HUDEP-2 (cell line): Measurements from ENCODE around the gene CMKLR1.

Experiments
- DNase-seq, 76 experiments: peaks; one replicate each; lab custom pipeline; 2025; ENCODE audit not compliant: unreplicated experiment in 76 of 76; lab: John Stamatoyannopoulos, UW

The CMKLR1 gene

DNA sequence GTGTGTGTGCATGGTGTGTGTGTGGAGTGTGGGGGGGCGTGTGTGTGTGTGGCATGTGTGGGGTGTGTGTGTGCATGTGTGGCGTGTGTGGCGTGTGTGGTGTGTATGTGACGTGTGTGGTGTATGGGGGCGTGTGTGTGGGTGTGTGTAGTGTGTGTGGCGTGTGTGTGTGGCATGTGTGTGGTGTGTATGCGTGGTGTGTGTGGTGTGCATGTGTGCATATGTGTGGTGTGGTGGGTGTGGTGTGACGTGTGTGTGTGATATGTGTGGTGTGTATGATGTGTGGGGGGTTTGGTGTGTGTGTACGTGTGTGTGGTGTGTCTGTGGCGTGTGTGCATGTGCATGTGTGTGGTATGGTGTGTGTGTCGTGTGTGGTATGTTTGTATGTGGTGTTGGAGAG, 24.1 kb upstream of the CMKLR1 start:
- no peak for DNase-seq

DNA sequence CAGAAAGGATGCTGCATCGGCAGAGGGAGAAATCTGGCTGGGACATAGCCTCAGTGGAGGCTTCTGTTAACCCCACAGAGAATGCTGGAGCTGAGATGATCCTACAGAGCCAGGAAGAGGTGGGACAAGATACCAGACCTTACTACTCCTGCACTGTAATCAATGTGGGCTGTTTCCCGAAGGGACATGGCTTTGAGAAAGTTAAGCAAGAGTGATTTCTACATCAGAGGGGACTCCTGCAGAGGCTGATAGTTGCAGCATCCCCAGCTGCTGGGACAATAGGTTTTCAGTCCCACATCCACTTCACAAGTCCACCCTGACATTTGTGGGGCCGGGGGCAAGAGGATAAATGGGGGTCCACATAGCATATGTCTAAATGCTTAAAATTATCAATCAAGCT, 22.5 kb upstream of the CMKLR1 start:
- DNase-seq, result no peak

DNA sequence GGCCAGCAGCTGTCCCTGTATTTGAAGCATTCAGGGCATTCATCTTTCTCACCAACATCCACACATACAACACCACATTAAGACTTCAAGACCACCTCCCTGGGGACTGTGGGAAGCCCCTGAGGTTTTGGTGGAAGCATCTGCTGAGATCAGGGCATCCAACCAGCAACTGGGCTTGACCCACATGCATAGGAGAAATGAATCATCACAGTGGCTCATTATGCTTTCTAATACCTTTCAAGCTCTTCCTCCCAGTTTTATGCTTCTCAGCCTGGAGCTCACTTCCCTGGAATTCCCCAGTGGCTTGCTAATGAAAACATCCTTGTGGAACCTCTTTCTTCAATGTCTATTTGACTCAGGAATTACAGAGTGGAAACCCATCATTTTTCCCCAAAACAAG, 21.4 kb upstream of the CMKLR1 start:
- no peak for DNase-seq

DNA sequence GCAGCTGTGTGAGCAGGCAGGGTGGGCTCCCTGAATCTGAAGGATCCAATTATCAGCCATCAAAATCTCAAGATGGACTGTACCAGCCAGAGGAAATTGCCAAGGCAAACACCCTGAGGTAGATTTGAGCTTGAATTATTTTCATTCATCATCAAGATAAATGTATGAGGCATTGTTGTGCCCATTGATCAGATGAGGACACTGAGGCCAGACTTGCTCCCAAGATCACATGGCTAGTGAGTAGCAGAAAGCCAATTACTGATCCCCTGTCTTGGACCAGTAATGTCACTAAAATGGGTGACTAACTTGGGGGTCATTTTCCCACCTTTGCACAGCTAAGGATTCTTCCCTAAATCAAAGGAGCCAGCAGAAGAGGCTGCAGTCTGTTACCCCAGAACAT, 20.9 kb upstream of the CMKLR1 start:
- DNase-seq, result no peak

DNA sequence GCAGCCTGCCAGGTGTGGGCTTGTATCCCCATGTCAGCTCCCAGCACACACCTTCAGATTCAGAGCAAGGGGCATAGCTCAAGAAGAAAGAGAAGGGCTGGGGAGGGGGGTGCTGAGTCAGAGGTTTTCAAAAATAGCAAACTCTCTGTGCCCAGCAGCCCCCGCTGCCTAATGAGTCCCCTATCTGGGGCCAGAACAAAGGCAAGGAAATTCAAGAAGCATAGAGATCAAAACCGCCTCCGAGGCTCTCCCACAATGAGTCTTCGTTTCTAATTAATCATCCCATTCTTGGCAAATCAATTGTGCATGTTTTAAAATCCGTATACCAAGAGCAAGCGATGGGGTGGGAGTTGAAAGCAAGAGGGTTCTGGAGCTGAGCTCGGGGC, 19.5 kb upstream of the CMKLR1 start:
- DNase-seq, result no peak

DNA sequence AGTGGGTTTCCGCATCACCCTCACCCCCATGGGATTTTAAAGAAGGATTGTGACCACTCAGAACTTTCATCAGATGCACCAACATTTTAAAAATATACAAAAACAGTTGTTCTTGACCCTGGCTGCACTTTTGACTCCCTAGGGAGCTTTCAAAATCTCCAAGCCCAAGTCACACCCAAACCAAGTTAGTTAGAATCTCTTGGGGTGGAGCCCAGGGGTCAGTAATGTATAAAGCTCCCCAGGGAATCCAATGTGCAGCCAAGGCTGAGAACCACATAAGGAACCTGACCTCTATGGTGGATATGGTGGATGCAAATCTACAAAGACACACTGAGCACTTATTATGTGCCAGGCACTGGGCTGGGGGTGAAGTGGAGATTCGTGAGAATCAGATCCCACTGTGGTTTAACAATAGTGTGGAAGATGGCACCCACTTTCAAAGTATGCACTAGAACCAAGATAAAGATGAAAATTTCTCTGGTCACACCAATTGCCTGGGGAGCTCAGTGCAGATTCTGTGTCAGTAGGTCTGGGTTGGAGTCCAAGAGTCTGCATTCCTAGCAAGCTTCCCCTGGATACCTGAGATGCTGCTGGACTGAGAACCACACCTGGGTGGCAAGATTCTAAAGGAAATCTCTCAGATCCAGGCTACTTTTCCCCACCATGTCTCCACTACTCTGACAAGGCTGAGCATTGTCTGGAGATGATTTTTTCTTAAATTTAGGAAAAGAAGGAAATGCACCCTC, 18.9 kb upstream of the CMKLR1 start:
- no peak for DNase-seq

DNA sequence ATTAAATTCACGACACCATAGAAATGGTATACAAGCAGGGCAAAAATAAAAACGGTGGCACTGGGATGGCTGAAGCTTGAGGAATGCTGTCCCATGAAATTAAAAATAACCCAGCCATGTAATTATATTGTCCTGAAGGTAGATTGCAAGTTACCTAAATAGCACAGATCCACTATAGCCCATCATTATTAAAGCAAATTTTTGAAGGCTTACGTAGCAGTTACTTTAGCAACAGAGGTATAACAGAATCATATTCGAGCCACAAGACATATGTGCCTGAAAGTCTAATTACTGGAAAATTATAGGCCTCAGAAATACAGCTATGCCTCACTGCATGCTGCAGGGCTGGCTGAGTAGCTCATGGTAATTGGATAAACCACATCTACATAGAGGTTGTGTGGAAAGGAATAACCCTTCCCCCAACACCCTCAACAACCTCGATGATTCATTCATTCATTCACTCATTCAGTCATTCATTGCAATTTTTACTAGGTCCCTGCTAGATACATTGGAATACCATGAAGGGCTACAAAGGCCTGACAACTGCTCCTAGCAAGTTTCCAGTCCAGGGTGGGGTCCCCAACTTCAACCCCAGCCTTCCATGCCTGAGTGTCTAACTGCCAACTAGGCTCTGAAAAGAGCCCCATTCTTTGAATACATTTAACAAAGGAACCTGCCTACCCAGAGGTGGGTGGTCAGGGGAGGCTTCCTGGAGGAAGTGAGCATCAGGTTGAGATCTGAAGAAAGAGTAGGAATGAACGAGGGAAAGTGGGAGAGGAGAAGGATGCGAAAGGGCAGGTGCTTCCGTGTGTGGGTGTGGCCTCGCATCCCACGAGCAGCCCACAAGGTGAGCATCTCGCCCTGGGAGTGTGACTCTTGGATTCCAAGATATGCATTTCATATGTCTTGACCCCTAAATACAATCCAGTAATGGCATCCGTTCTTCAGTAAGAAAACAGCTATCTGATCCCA, 18.0 kb upstream of the CMKLR1 start:
- no peak for DNase-seq

DNA sequence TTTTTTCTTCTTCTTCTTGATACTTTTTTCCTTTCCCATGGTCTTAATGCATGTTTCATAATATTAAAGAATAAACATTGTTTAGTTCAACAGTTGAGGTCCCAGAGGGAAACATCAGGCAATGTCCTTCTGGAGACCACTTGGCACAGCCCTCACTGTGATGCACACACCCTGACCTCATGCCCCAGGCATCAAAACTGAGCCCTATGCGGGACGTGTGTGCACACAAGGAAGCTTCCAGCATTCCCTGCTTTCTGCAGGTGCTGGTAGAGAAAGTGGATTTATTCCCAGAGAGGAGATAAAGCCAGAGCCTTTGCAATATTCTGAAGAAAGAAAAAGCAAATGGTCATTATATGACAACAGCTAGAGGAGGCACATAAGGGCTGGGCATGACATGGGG, 16.0 kb upstream of the CMKLR1 start:
- DNase-seq, result no peak

DNA sequence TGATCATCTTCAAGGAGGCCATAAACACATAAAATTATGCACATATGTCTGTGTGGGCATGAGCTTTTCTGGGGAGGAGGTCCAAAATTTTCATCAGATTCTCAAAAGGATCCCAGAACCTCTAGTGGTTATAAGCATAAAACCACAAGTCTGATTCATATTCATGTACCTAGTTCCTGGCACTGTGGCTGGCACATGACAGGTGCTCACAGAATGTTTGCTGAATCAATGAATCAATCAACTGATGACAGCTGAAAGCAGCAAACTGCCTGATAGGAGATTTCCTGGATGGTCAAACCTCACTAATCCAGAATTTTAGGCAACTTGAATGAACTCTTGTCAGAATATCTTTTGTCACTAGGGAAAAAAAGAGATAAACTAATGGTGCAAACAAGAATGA, 13.5 kb upstream of the CMKLR1 start:
- no peak for DNase-seq

DNA sequence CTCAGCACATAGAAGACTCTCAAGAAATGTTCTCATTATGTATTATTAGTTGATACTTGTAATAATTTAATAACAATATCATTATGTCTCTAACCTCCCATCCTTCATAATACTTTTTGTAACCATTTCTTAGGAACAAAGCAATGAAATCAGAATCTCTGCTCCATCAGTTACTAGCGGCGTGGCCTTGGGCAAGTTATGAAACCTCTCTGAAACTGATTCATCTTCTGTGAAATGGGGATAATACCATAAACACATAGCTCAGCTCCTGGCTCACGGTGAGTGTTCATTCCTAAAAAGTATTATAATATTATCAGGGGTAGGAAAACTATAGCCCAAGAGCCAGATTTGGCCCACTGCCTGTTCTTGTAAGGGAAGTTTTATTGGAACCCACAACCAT, 11.4 kb upstream of the CMKLR1 start:
- DNase-seq, result no peak

DNA sequence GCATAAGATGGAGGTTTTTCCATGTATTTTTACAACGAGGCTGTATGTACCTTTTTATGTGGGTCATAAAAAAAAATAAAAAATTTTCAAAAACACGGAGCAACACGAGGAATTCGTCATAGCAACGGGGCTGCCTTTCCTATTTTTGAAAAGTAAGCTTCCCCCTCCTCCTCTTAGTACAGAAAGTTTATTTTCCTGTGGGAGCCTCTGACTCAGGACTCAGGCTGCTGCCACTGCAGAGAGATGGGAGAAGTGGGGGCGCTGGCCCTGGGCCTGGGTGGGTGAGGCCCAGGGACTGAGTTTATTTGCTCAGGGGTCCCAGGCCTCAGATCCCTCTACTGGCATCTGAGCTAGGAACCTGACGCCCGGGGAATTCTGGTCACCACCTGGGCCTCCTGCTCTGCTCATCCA, 10.2 kb upstream of the CMKLR1 start:
- DNase-seq, result no peak

DNA sequence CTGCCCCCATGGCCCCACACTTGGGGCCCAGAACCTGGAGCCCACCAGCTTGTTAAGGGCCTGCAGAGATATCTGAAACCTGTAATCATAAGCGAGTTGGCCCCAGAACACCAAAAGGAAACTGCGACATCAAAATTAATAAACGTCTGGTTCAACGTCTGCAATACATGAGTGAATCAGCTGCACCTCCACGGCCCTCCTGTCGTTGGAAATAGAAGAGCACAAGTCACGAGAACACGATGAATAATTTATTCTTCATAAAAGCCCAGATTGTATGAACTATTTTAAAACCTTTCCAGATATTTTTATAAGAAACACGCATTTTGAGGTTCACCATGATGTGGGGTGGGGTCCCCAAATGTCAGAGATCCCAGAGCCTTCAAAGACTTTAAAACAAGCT, 9.7 kb upstream of the CMKLR1 start:
- DNase-seq, result no peak

DNA sequence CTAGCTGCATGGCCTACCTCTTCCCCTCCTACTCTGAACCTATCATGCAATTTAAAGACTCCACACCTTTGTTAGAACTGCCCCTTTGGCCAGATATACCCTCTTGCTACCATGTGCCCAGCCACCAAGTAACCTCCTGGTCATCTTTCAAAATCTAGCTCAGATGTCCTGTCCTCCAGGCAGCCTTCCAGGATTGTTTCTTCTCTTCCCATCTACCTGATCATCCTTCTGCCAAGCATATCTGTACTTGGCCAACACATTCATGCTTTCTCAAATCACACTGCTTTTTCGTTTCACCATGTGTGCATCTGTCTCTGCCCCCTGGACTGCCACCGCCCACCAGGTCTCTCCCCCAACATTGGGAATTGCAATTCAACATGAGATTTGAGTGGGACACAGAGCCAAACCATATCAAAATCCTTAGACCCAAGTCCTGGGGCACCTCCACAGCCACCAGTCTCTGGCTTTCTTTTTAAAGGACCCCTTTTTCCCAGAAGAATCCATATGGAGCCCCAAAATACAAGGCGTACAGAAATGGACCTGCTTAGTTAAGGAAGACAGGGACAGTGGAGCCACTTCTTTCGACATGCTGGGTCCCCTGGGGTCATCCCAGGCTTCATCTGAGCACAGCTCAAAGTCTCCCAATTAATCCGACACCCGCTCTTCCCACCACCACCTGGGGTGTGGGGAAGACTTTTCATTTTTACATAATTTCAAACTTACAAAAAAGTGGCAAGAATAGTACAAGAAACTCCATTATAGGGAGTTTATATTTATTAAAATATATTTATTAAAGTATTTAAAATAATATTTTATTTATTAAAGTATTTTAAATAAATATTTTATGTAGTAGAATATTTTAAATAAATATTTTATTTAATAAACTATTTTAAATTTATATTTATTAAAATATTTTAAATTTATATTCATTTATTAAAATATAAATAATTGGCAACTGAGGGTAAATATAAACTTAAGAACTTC, 7.9 kb upstream of the CMKLR1 start:
- peak in 1 of 76 experiments; percentile 7 for DNase-seq

DNA sequence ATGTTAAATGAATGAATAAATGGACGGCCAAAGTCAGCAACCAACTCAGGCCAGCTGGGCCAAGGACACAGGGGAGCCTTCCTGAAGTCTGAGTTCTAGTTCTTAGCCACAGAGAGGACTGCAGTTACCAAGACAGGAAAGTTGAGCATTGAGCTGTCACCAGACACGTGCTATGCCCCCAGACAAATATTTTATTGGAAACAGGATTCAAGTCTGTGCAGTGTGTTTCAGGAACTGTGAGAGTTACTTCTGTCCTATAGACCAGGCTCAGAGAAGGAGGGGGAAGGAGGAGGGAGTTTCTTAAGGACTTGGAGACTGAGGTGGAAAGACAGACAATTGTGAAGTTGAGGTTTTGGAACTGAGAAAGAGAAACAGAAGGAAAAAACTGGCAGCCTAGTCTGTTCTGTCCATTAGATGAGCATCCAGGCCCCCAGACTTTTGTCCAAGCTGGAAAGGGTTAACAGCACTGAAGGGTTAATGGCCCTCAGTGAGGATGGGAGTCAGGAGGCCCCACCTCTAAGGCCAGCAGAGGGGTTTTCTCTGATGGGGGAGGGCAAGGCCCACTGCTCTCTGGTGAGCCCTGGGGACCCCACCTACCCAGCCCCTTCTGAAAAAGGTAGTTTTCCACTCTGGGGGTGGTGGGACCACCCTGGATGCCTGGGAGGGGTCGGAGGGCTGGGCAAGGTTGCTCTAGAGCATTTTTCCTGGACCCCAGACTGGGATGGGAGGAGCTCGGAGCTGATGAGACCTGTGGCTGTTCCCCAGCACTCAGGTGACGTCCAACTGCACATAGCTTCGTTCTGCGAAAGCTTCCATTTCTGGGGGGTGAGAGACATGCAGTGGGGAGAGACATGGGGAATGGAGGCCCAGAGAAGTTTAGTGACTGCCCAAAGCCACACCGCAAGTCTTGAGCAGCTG, 6.9 kb upstream of the CMKLR1 start:
- DNase-seq, result no peak

DNA sequence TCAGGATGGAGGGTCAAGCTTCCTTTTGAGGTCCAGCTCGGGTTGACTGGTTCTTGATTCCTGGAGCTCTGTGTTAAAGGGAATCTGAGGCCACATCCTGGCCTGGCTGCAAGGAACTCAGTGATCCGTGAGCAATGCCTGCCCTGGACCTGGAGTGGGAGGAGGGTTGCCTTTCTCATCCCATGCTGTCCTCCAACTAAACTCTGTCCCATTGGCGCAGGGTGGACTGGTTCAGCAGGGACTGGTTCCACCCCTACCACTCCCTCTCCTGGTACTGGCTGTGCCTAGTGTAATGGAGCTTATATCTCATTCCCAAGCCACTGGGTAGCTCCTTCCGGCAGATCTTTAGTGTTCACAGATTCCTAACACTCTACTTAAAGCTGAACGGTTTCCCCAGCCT, 3.9 kb upstream of the CMKLR1 start:
- DNase-seq, result no peak

DNA sequence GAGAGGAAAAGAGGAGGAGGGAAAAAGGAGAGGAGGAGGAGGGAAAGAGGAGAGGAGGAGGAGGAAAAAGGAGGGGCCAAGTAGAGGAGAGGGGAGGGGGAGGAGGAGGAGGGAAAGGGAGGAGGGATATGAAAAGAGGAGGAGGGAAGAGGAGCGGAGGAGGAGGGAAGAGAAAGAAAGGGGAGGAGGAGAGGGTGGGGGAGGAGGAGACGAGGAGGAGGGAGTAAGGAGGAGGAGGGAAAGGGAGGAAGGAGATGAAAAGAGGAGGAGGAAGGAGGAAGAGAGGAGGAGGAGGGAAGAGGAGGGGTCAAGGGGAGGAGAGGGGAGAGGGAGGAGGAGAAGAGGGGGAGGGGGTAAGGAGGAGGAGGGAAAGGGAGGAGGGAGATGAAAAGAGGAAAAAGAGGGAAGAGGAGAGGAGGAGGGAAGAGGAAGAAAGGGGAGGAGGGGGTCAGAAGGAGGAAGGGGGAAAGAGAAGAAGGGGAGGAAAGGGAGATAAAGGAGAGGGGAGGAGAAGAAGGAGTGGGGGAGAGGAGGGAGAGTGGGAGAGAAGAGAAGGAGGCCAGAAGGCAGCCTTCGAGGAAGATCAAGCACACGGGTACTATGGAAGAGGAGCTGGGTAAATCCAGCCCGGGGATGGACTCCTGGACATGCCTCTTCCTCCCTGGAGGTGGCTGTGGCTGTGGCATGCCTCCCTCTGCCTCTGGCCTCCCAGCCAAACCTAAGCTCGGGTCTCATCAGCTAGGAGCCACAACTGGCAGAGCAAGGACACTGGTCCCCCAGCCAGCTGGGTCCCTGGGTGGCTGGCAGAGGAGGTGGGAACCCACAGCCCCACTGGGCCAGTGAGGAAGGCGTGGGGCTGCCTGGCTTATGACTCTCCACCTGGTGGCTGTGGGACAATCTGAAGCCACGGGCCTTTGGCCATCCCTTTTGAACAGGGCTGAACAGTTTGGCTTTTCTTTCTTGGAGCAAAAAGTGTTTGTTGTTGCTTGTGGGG, 3.0 kb upstream of the CMKLR1 start:
- DNase-seq, result no peak

DNA sequence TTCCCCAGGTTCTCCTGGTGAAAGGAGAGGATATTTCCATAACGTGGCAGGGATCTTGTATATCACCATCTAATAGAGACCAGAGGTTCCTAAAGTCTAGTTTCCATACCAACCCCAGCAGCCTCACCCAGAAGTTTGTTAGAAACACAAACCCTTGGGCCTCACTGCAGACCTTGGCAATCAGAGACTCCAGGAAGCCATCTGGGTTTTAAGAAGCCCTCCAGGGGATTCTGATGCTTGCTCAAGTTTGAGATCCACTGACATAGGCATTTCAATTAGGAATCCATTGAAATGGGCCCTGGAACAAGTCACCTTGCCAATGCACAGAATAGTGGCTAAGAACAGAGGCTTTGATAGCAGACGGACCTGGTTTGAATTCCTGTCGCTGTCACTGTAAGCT, 2.2 kb upstream of the CMKLR1 start:
- DNase-seq, result no peak

DNA sequence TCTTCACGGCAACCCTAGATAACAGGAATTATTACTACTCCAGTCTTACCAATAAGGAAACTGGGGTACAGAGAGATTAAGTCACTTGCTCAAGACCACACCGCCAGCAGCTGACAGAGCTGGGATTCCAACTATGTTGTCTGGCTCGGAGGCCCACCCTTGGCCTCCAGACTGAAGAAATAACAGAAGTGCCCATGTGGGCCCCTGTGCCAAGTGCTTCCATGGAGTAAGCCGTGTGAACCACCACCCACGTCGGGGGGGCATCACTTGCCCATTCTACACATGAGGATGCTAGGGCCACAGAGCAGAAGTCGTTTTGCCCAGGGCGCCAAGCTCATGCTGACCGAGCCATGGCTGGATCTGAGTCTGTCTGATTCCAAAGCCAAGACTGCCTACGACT, 926 bp upstream of the CMKLR1 start:
- DNase-seq, result no peak
